Ovary (tissue), 3 donors: Measurements from ENCODE around the gene KDM1A.

Source experiments
- CTCF ChIP-seq, 3 donors: fragments of 450-650 bp in 2 of 3; fragments of 200-600 bp in 1 of 3; IDR thresholded peaks; one replicate each; pipeline versions ENCODE4 v1.5.1 to v1.8.0; 2016 to 2022; ENCODE audit warnings: antibody characterized with exemption in 3 of 3, mild to moderate bottlenecking in 1 of 3
- EP300 ChIP-seq: sonication (generic); formaldehyde crosslinking; IDR thresholded peaks from one replicate; pipeline ENCODE4 v1.6.1; 2017; ENCODE audit warnings: antibody characterized with exemption
- POLR2A ChIP-seq: fragments of 450-650 bp; IDR thresholded peaks from one replicate; pipeline ENCODE4 v1.6.1; 2017; ENCODE audit warnings: antibody characterized with exemption, mild to moderate bottlenecking, moderate library complexity
- donor health status: DM: no; HTN: no; CAD: no.

- TF ChIP-seq CTCF (IDR thresholded peaks at IDR 0.05) (no peak), POLR2A (no peak), EP300 (no peak)
Observed at GRCh38 chr1:23116921-23117699, 97.8 kb downstream of the KDM1A start.
